ENCODE data around the gene ADRA2C.
A peak's percentile ranks its signal among the peaks of the same experiment; 100 is the strongest.

The ADRA2C gene

GRCh38 chr4:3729882-3730226 lies 36.3 kb upstream of the ADRA2C start:
- H3K4me2 ChIP-seq = no peak overlapping the region
- no peak overlapping the region for H3K4me3 ChIP-seq
- H3K27ac ChIP-seq = no peak overlapping the region
- no peak overlapping the region for H3K9ac ChIP-seq
- peaks cover 0 to 34% (median 0%) of the 10 kb centered on the region in 11 experiments; a peak in 4 of 22 replicates for H4K20me1 ChIP-seq
- no peaks in the 10 kb centered on the region for H3K9me3 ChIP-seq (replicated peaks in 1 of 11)
- no peak for TF ChIP-seq Cebpa-rat (IDR thresholded peaks at IDR 0.05)
- H3K27me3 ChIP-seq = peaks cover 14 to 24% (median 20%) of the 10 kb centered on the region in 11 experiments
- no peaks in the 10 kb centered on the region for H3K36me3 ChIP-seq
- peaks cover 0 to 12% (median 0%) of the 10 kb centered on the region in 10 experiments; a peak in 6 of 20 replicates for H3K4me1 ChIP-seq

- peaks cover 6 to 17% (median 13%) of the 10 kb centered on the region in 11 experiments for H3K27me3 ChIP-seq
- H3K4me1 ChIP-seq = peaks cover 0 to 12% (median 0%) of the 10 kb centered on the region in 10 experiments; a peak in 5 of 20 replicates
- no peak overlapping the region for H3K4me2 ChIP-seq
- H3K27ac ChIP-seq = no peak overlapping the region
- H3K36me3 ChIP-seq = no peaks in the 10 kb centered on the region
- H4K20me1 ChIP-seq = peaks cover 0 to 34% (median 0%) of the 10 kb centered on the region in 11 experiments; a peak in 4 of 22 replicates
- no peak for TF ChIP-seq Cebpa-rat (IDR thresholded peaks at IDR 0.05)
- H3K4me3 ChIP-seq = no peak overlapping the region
- no peak overlapping the region for H3K9ac ChIP-seq
- no peaks in the 10 kb centered on the region for H3K9me3 ChIP-seq (replicated peaks in 1 of 11)
Observed at GRCh38 chr4:3730422-3731190, 35.6 kb upstream of the ADRA2C start.

- H3K9ac ChIP-seq = no peak overlapping the region
- no peak for TF ChIP-seq Cebpa-rat (IDR thresholded peaks at IDR 0.05)
- no peak overlapping the region for H3K4me2 ChIP-seq
- no peak overlapping the region for H3K27ac ChIP-seq
- no peaks in the 10 kb centered on the region for H3K9me3 ChIP-seq (replicated peaks in 1 of 11)
- peaks cover 0 to 26% (median 0%) of the 10 kb centered on the region in 11 experiments; a peak in 4 of 22 replicates for H4K20me1 ChIP-seq
- no peak overlapping the region for H3K4me3 ChIP-seq
- H3K36me3 ChIP-seq = no peaks in the 10 kb centered on the region
- peaks cover 0 to 12% (median 0%) of the 10 kb centered on the region in 10 experiments; a peak in 4 of 20 replicates for H3K4me1 ChIP-seq
- H3K27me3 ChIP-seq = peaks cover 0 to under 1% (median 0%) of the 10 kb centered on the region in 11 experiments; a peak in 1 of 22 replicates
Observed at GRCh38 chr4:3732076-3733028, 33.8 kb upstream of the ADRA2C start.

- no peaks in the 10 kb centered on the region for H3K27me3 ChIP-seq
- H3K4me3 ChIP-seq = no peak overlapping the region
- no peaks in the 10 kb centered on the region for H3K36me3 ChIP-seq
- H4K20me1 ChIP-seq = peaks cover 0 to 26% (median 0%) of the 10 kb centered on the region in 11 experiments; a peak in 4 of 22 replicates
- TF ChIP-seq Cebpa-rat (IDR thresholded peaks at IDR 0.05) = no peak
- H3K27ac ChIP-seq = no peak overlapping the region
- no peak overlapping the region for H3K9ac ChIP-seq
- no peak overlapping the region for H3K4me2 ChIP-seq
- H3K9me3 ChIP-seq (replicated peaks in 1 of 11) = no peaks in the 10 kb centered on the region
- peaks cover 0 to 9% (median 0%) of the 10 kb centered on the region in 10 experiments; a peak in 4 of 20 replicates for H3K4me1 ChIP-seq
Observed at GRCh38 chr4:3733195-3733594, 33.0 kb upstream of the ADRA2C start.

GRCh38 chr4:3735196-3735595 lies 31.0 kb upstream of the ADRA2C start:
- Histone ChIP-seq H3K4me2 (no peak overlapping the region), H3K27ac (no peak overlapping the region), H3K4me1 (peaks cover 8 to 15% (median 12%) of the 10 kb centered on the region in 10 experiments), H3K36me3 (no peaks in the 10 kb centered on the region), H3K27me3 (no peaks in the 10 kb centered on the region), H4K20me1 (peaks cover 0 to 26% (median 0%) of the 10 kb centered on the region in 11 experiments; a peak in 3 of 22 replicates), H3K9ac (no peak overlapping the region), H3K4me3 (no peak overlapping the region), H3K9me3 (replicated peaks in 1 of 11) (no peaks in the 10 kb centered on the region)
- no peak for TF ChIP-seq Cebpa-rat (IDR thresholded peaks at IDR 0.05)

- no peak for TF ChIP-seq Cebpa-rat (IDR thresholded peaks at IDR 0.05)
Observed at GRCh38 chr4:3736290-3736689, 29.9 kb upstream of the ADRA2C start.

GRCh38 chr4:3736806-3737205 lies 29.4 kb upstream of the ADRA2C start:
- H3K9me3 ChIP-seq (replicated peaks in 1 of 11) = peaks cover 0 to 5% (median 0%) of the 10 kb centered on the region in 11 experiments; a peak in 4 of 22 replicates
- H3K36me3 ChIP-seq = no peaks in the 10 kb centered on the region
- H3K27me3 ChIP-seq = no peaks in the 10 kb centered on the region
- H3K27ac ChIP-seq = no peak overlapping the region
- no peak for TF ChIP-seq Cebpa-rat (IDR thresholded peaks at IDR 0.05)
- peaks cover 11 to 19% (median 16%) of the 10 kb centered on the region in 10 experiments for H3K4me1 ChIP-seq
- H3K4me3 ChIP-seq = no peak overlapping the region
- H4K20me1 ChIP-seq = peaks cover 0 to 16% (median 0%) of the 10 kb centered on the region in 11 experiments; a peak in 3 of 22 replicates
- H3K9ac ChIP-seq = no peak overlapping the region
- H3K4me2 ChIP-seq = no peak overlapping the region

More at GRCh38 chr4:3736290-3736689, 29.9 kb upstream of the ADRA2C start:
- Histone ChIP-seq H3K4me3 (no peak overlapping the region), H3K9me3 (replicated peaks in 1 of 11) (0 out of 22 replicates have a peak, but pooled peaks cover 0 to under 1% (median 0%) of the 10 kb centered on the region in 11 experiments), H3K4me2 (no peak overlapping the region), H3K27me3 (no peaks in the 10 kb centered on the region), H3K27ac (no peak overlapping the region), H3K36me3 (no peaks in the 10 kb centered on the region), H3K9ac (no peak overlapping the region), H4K20me1 (peaks cover 0 to 21% (median 0%) of the 10 kb centered on the region in 11 experiments; a peak in 3 of 22 replicates), H3K4me1 (peaks cover 11 to 19% (median 16%) of the 10 kb centered on the region in 10 experiments)

GRCh38 chr4:3739577-3739976 lies 26.6 kb upstream of the ADRA2C start:
- peak overlapping the region; percentile 42 to 77 (median 68); a peak in 21 of 22 replicates for H3K4me2 ChIP-seq
- H3K27ac ChIP-seq = no peak overlapping the region
- H3K9me3 ChIP-seq (replicated peaks in 1 of 11) = peaks cover 4 to 18% (median 9%) of the 10 kb centered on the region in 11 experiments; a peak in 18 of 22 replicates
- peak overlapping the region in 1 of 11 experiments; percentile 9; a peak in 1 of 22 replicates for H3K9ac ChIP-seq
- no peaks in the 10 kb centered on the region for H3K36me3 ChIP-seq
- H3K27me3 ChIP-seq = peaks cover 0 to 11% (median 4%) of the 10 kb centered on the region in 11 experiments; a peak in 7 of 22 replicates
- H3K4me3 ChIP-seq = no peak overlapping the region
- no peak for TF ChIP-seq Cebpa-rat (IDR thresholded peaks at IDR 0.05)
- peaks cover 0 to 6% (median 0%) of the 10 kb centered on the region in 11 experiments; a peak in 2 of 22 replicates for H4K20me1 ChIP-seq
- peaks cover 11 to 19% (median 16%) of the 10 kb centered on the region in 10 experiments for H3K4me1 ChIP-seq
